ENCODE data around the gene TNFRSF19.
A peak's percentile ranks its signal among the peaks of the same experiment; 100 is the strongest.
"Not testable (repeated sequence)": the region's sequence is repeated elsewhere in the genome, so short reads cannot be mapped to it uniquely, and the experiment has no call there.

TNFRSF19 gene

GRCh38 chr13:23570099-23570920 lies at the start of gene TNFRSF19:
Gene TNFRSF19 (plus strand): TSS chr13:23570412. CDS start chr13:23590184, 19,772 bp downstream.
- Histone ChIP-seq H3K4me3 (ENCODE audit: low read depth, low read length) (peak within 1 kb of the TSS; percentile 50; the same call in 1 of the 2 replicates), H3K9me3 (ENCODE audit: control insufficient read depth, insufficient read depth, low read depth, low read length) (no peaks in the 10 kb centered on the region), H3K36me3 (ENCODE audit: control insufficient read depth, insufficient read depth, low read length) (no peaks in the 10 kb centered on the region), H3K4me1 (ENCODE audit: control insufficient read depth, insufficient read depth, low read length) (peaks cover 18% of the 10 kb centered on the region), H3K27ac (ENCODE audit: low read depth, low read length) (peak within 1 kb of the TSS; percentile 29; the same call in 1 of the 2 replicates), H3K9ac (ENCODE audit: low read length) (peak within 1 kb of the TSS; percentile 79), H3K27me3 (ENCODE audit: control insufficient read depth, insufficient read depth, low read length) (no peaks in the 10 kb centered on the region)

GRCh38 chr13:23529926-23530325 lies 40.3 kb upstream of the TNFRSF19 start:
- not testable (repeated sequence) for H3K36me3 ChIP-seq (ENCODE audit: control insufficient read depth, insufficient read depth, low read length); H3K9ac ChIP-seq (ENCODE audit: low read length); H3K4me3 ChIP-seq (ENCODE audit: low read depth, low read length); H3K4me1 ChIP-seq (ENCODE audit: control insufficient read depth, insufficient read depth, low read length); H3K9me3 ChIP-seq (ENCODE audit: control insufficient read depth, insufficient read depth, low read depth, low read length); H3K27ac ChIP-seq (ENCODE audit: low read depth, low read length); H3K27me3 ChIP-seq (ENCODE audit: control insufficient read depth, insufficient read depth, low read length)

- Histone ChIP-seq H3K9ac (ENCODE audit: low read length) (no peak overlapping the region), H3K4me3 (ENCODE audit: low read depth, low read length) (no peak overlapping the region), H3K36me3 (ENCODE audit: control insufficient read depth, insufficient read depth, low read length) (no peaks in the 10 kb centered on the region), H3K9me3 (ENCODE audit: control insufficient read depth, insufficient read depth, low read depth, low read length) (peaks cover 8% of the 10 kb centered on the region), H3K27ac (ENCODE audit: low read depth, low read length) (no peak overlapping the region), H3K4me1 (ENCODE audit: control insufficient read depth, insufficient read depth, low read length) (no peaks in the 10 kb centered on the region), H3K27me3 (ENCODE audit: control insufficient read depth, insufficient read depth, low read length) (no peaks in the 10 kb centered on the region)
These were observed 38.8 kb upstream of the TNFRSF19 start for GRCh38 chr13:23531446-23531845.

- H3K4me3 ChIP-seq (ENCODE audit: low read depth, low read length) = no peak overlapping the region
- no peaks in the 10 kb centered on the region for H3K27me3 ChIP-seq (ENCODE audit: control insufficient read depth, insufficient read depth, low read length)
- peaks cover 8% of the 10 kb centered on the region for H3K9me3 ChIP-seq (ENCODE audit: control insufficient read depth, insufficient read depth, low read depth, low read length)
- no peaks in the 10 kb centered on the region for H3K36me3 ChIP-seq (ENCODE audit: control insufficient read depth, insufficient read depth, low read length)
- H3K27ac ChIP-seq (ENCODE audit: low read depth, low read length) = no peak overlapping the region
- H3K4me1 ChIP-seq (ENCODE audit: control insufficient read depth, insufficient read depth, low read length) = no peaks in the 10 kb centered on the region
- no peak overlapping the region for H3K9ac ChIP-seq (ENCODE audit: low read length)
These were observed 36.1 kb upstream of the TNFRSF19 start for GRCh38 chr13:23534090-23534489.

GRCh38 chr13:23541221-23541824 lies 28.9 kb upstream of the TNFRSF19 start:
- Histone ChIP-seq H3K4me3 (ENCODE audit: low read depth, low read length) (no peak overlapping the region), H3K9ac (ENCODE audit: low read length) (no peak overlapping the region), H3K27me3 (ENCODE audit: control insufficient read depth, insufficient read depth, low read length) (no peaks in the 10 kb centered on the region; the same call in 1 of the 2 replicates), H3K9me3 (ENCODE audit: control insufficient read depth, insufficient read depth, low read depth, low read length) (no peaks in the 10 kb centered on the region), H3K36me3 (ENCODE audit: control insufficient read depth, insufficient read depth, low read length) (no peaks in the 10 kb centered on the region), H3K4me1 (ENCODE audit: control insufficient read depth, insufficient read depth, low read length) (no peaks in the 10 kb centered on the region), H3K27ac (ENCODE audit: low read depth, low read length) (no peak overlapping the region)

- H3K9ac ChIP-seq (ENCODE audit: low read length) = no peak overlapping the region
- H3K36me3 ChIP-seq (ENCODE audit: control insufficient read depth, insufficient read depth, low read length) = no peaks in the 10 kb centered on the region
- H3K27ac ChIP-seq (ENCODE audit: low read depth, low read length) = no peak overlapping the region
- H3K4me1 ChIP-seq (ENCODE audit: control insufficient read depth, insufficient read depth, low read length) = no peaks in the 10 kb centered on the region
- no peaks in the 10 kb centered on the region for H3K9me3 ChIP-seq (ENCODE audit: control insufficient read depth, insufficient read depth, low read depth, low read length)
- H3K4me3 ChIP-seq (ENCODE audit: low read depth, low read length) = no peak overlapping the region
- H3K27me3 ChIP-seq (ENCODE audit: control insufficient read depth, insufficient read depth, low read length) = peaks cover 10% of the 10 kb centered on the region; the same call in 1 of the 2 replicates
These were observed 25.5 kb upstream of the TNFRSF19 start for GRCh38 chr13:23544668-23545067.

- Histone ChIP-seq H3K4me1 (ENCODE audit: control insufficient read depth, insufficient read depth, low read length) (peaks cover 6% of the 10 kb centered on the region), H3K9ac (ENCODE audit: low read length) (peak overlapping the region; percentile 7), H3K36me3 (ENCODE audit: control insufficient read depth, insufficient read depth, low read length) (no peaks in the 10 kb centered on the region), H3K9me3 (ENCODE audit: control insufficient read depth, insufficient read depth, low read depth, low read length) (no peaks in the 10 kb centered on the region), H3K4me3 (ENCODE audit: low read depth, low read length) (peak overlapping the region; percentile 56), H3K27me3 (ENCODE audit: control insufficient read depth, insufficient read depth, low read length) (peaks cover 10% of the 10 kb centered on the region; the same call in 1 of the 2 replicates), H3K27ac (ENCODE audit: low read depth, low read length) (no peak overlapping the region)
These were observed 23.1 kb upstream of the TNFRSF19 start for GRCh38 chr13:23547000-23547590.

GRCh38 chr13:23549724-23550123 lies 20.5 kb upstream of the TNFRSF19 start:
- H3K36me3 ChIP-seq (ENCODE audit: control insufficient read depth, insufficient read depth, low read length) = no peaks in the 10 kb centered on the region
- peaks cover 10% of the 10 kb centered on the region; the same call in 1 of the 2 replicates for H3K27me3 ChIP-seq (ENCODE audit: control insufficient read depth, insufficient read depth, low read length)
- H3K4me3 ChIP-seq (ENCODE audit: low read depth, low read length) = no peak overlapping the region
- peaks cover 12% of the 10 kb centered on the region for H3K4me1 ChIP-seq (ENCODE audit: control insufficient read depth, insufficient read depth, low read length)
- no peaks in the 10 kb centered on the region for H3K9me3 ChIP-seq (ENCODE audit: control insufficient read depth, insufficient read depth, low read depth, low read length)
- H3K9ac ChIP-seq (ENCODE audit: low read length) = no peak overlapping the region
- no peak overlapping the region for H3K27ac ChIP-seq (ENCODE audit: low read depth, low read length)

- H3K9ac ChIP-seq (ENCODE audit: low read length) = no peak overlapping the region
- no peaks in the 10 kb centered on the region for H3K36me3 ChIP-seq (ENCODE audit: control insufficient read depth, insufficient read depth, low read length)
- no peak overlapping the region for H3K27ac ChIP-seq (ENCODE audit: low read depth, low read length)
- no peaks in the 10 kb centered on the region for H3K9me3 ChIP-seq (ENCODE audit: control insufficient read depth, insufficient read depth, low read depth, low read length)
- H3K27me3 ChIP-seq (ENCODE audit: control insufficient read depth, insufficient read depth, low read length) = peaks cover 10% of the 10 kb centered on the region; the same call in 1 of the 2 replicates
- H3K4me3 ChIP-seq (ENCODE audit: low read depth, low read length) = no peak overlapping the region
- H3K4me1 ChIP-seq (ENCODE audit: control insufficient read depth, insufficient read depth, low read length) = peaks cover 12% of the 10 kb centered on the region
These were observed 20.0 kb upstream of the TNFRSF19 start for GRCh38 chr13:23550163-23550562.

GRCh38 chr13:23551213-23552008 lies 18.8 kb upstream of the TNFRSF19 start:
- Histone ChIP-seq H3K4me1 (ENCODE audit: control insufficient read depth, insufficient read depth, low read length) (peaks cover 12% of the 10 kb centered on the region), H3K27ac (ENCODE audit: low read depth, low read length) (no peak overlapping the region), H3K9me3 (ENCODE audit: control insufficient read depth, insufficient read depth, low read depth, low read length) (no peaks in the 10 kb centered on the region), H3K9ac (ENCODE audit: low read length) (no peak overlapping the region), H3K36me3 (ENCODE audit: control insufficient read depth, insufficient read depth, low read length) (no peaks in the 10 kb centered on the region), H3K27me3 (ENCODE audit: control insufficient read depth, insufficient read depth, low read length) (peaks cover 10% of the 10 kb centered on the region; the same call in 1 of the 2 replicates), H3K4me3 (ENCODE audit: low read depth, low read length) (no peak overlapping the region)
